CD4-positive, alpha-beta T cell treated with Interleukin-15 for 4 hours (primary cell): Measurements from ENCODE around the gene XYLT2.
"Not testable (repeated sequence)": the region's sequence is repeated elsewhere in the genome, so short reads cannot be mapped to it uniquely, and the experiment has no call there.

Source experiments
- DNase-seq: peaks from one replicate; pipeline ENCODE4 v3.0.0-alpha.2; 2020; ENCODE audit warnings: low spot score

XYLT2 gene

GRCh38 chr17:50345432-50346312 is at the start of gene XYLT2:
Gene XYLT2 (plus strand): TSS chr17:50346126. CDS start chr17:50346141, 15 bp downstream.
- DNase-seq, result peak; percentile 92

GRCh38 chr17:50297407-50297865 is 48.5 kb upstream of the XYLT2 start:
- DNase-seq, result peak; percentile 76

GRCh38 chr17:50298018-50298417 is 47.9 kb upstream of the XYLT2 start:
- no peak for DNase-seq

GRCh38 chr17:50299776-50300175 is 46.1 kb upstream of the XYLT2 start:
- DNase-seq, result no peak

GRCh38 chr17:50300824-50301223 is 45.1 kb upstream of the XYLT2 start:
- not testable (repeated sequence) for DNase-seq

- DNase-seq, result no peak
Measured at GRCh38 chr17:50301891-50302584, 43.9 kb upstream of the XYLT2 start.

GRCh38 chr17:50303051-50303450 is 42.9 kb upstream of the XYLT2 start:
- no peak for DNase-seq

- no peak for DNase-seq
Measured at GRCh38 chr17:50303596-50303995, 42.3 kb upstream of the XYLT2 start.

GRCh38 chr17:50304781-50305404 is 41.0 kb upstream of the XYLT2 start:
- no peak for DNase-seq

- DNase-seq, result no peak
Measured at GRCh38 chr17:50307654-50308053, 38.3 kb upstream of the XYLT2 start.

- DNase-seq, result no peak
Measured at GRCh38 chr17:50308666-50309065, 37.3 kb upstream of the XYLT2 start.

- no peak for DNase-seq
Measured at GRCh38 chr17:50310455-50311111, 35.3 kb upstream of the XYLT2 start.

GRCh38 chr17:50311112-50311460 is 34.8 kb upstream of the XYLT2 start:
- no peak for DNase-seq

GRCh38 chr17:50311483-50311882 is 34.4 kb upstream of the XYLT2 start:
- no peak for DNase-seq

- no peak for DNase-seq
Measured at GRCh38 chr17:50312308-50312707, 33.6 kb upstream of the XYLT2 start.

GRCh38 chr17:50314456-50315011 is 31.4 kb upstream of the XYLT2 start:
- DNase-seq, result no peak

GRCh38 chr17:50316016-50316587 is 29.8 kb upstream of the XYLT2 start:
- no peak for DNase-seq

- DNase-seq, result not testable (repeated sequence)
Measured at GRCh38 chr17:50316660-50317059, 29.3 kb upstream of the XYLT2 start.

- no peak for DNase-seq
Measured at GRCh38 chr17:50317121-50317520, 28.8 kb upstream of the XYLT2 start.

GRCh38 chr17:50318501-50319285 is 27.2 kb upstream of the XYLT2 start:
- DNase-seq, result no peak
